Kidney (tissue), 14 donors: ENCODE data around the gene MYH14. TPM values are rescaled to one million over a fixed set of nuclear protein-coding genes. Genes with fewer than 3 reads are reported as not detected.

Experiments used
- DNase-seq, 5 donors: peaks; one replicate each; pipeline ENCODE4 v3.0.0-alpha.2; 2013 to 2020
- FAIRE-seq: peaks from 2 replicates; lab custom pipeline; 2012; peaks lifted over from hg19 to GRCh38; lab: Jason Lieb, UNC
- H3K27ac ChIP-seq, 2 donors: one replicate each; pipeline ENCODE4 v1.7.0; 2013; ENCODE audit warnings: low read depth in 2 of 2, low read length in 2 of 2, inconsistent platforms in 1 of 2
- H3K27me3 ChIP-seq: one replicate; pipeline ENCODE4 v1.7.1; 2013; ENCODE audit warnings: low read length, inconsistent platforms; ENCODE audit not compliant: control insufficient read depth, insufficient read depth
- H3K36me3 ChIP-seq, 3 donors: one replicate each; pipeline versions ENCODE4 v1.7.0 to v1.7.1; 2013; ENCODE audit warnings: low read length in 3 of 3, control low read depth in 1 of 3, inconsistent platforms in 1 of 3; ENCODE audit not compliant: insufficient read depth in 3 of 3, control insufficient read depth in 2 of 3
- H3K4me1 ChIP-seq, 3 donors: one replicate each; pipeline versions ENCODE4 v1.7.0 to v1.7.1; 2013; ENCODE audit warnings: low read length in 3 of 3, inconsistent platforms in 1 of 3, low read depth in 1 of 3; ENCODE audit not compliant: control insufficient read depth in 2 of 3, insufficient read depth in 2 of 3
- H3K4me3 ChIP-seq, 3 donors: one replicate each; pipeline versions ENCODE4 v1.7.0 to v1.8.1; 2013; ENCODE audit warnings: low read length in 3 of 3, control low read depth in 1 of 3, inconsistent platforms in 1 of 3
- H3K9ac ChIP-seq, 3 donors: one replicate each; pipeline versions ENCODE4 v1.7.0 to v1.7.1; 2013; ENCODE audit warnings: low read length in 3 of 3, control low read depth in 1 of 3, inconsistent platforms in 1 of 3
- H3K9me3 ChIP-seq, 3 donors: one replicate each; pipeline versions ENCODE4 v1.7.0 to v1.7.1; 2013; ENCODE audit warnings: low read length in 3 of 3, control low read depth in 1 of 3, inconsistent platforms in 1 of 3; ENCODE audit not compliant: control insufficient read depth in 2 of 3, insufficient read depth in 1 of 3
- CTCF ChIP-seq: IDR thresholded peaks from 3 replicates; pipeline ENCODE4 v1.5.1; 2012; ENCODE audit warnings: mild to moderate bottlenecking, moderate library complexity, borderline replicate concordance; ENCODE audit not compliant: insufficient read depth; ENCODE audit errors: extremely low read depth
- intact Hi-C: fragments of 100-400 bp; cut with DNase I; formaldehyde crosslinking; loops from one replicate; pipeline ENCODE4 v1.11.1; 2022
- polyA plus RNA-seq: library from polyadenylated mRNA; stranded (reverse); fragments of 350-450 nt; fragmentation: Illumina TruSeq; extraction: RNeasy Lipid Tissue Mini Kit (QIAGEN cat#74804); gene quantifications from one replicate; pipeline ENCODE4 v1.2.3, GENCODE V29; 2014; ENCODE audit warnings: low read depth, low replicate concordance; ENCODE audit not compliant: insufficient read depth
- total RNA-seq: library from RNA; stranded (reverse); fragmentation: NEBNext Ultra II Directional; extraction: Animal tissue kit (Norgen Biotek cat#: 25700); gene quantifications from one replicate; pipeline ENCODE4 v1.2.1, GENCODE V29; 2021
- donor health status: control.
- donor health status: control.
- donor health status: control.
- donor health status: control.
- donor health status: control.
- donor health status: DM: yes; HTN: yes; CAD: no.
- donor health status: Normal renal cell carcinoma (clear cell type).

The MYH14 gene
- total and polyA plus RNA-seq, 2 donors from 2014 or later: 23.9 to 81.4 TPM

GRCh38 chr19:50171752-50172151 is 31.7 kb upstream of the MYH14 start:
- no peak for FAIRE-seq
- TF ChIP-seq CTCF: no peak

GRCh38 chr19:50172726-50173125 is 30.7 kb upstream of the MYH14 start:
- no peaks in the 10 kb centered on the region for H3K9me3 ChIP-seq
- DNase-seq (no peak), FAIRE-seq (no peak)
- H3K9ac ChIP-seq: no peak overlapping the region
- no peaks in the 10 kb centered on the region for H3K36me3 ChIP-seq
- H3K4me3 ChIP-seq: no peak overlapping the region
- intact Hi-C loops: no loop called here
- no peak for TF ChIP-seq CTCF
- H3K27me3 ChIP-seq: no peaks in the 10 kb centered on the region
- no peaks in the 10 kb centered on the region for H3K4me1 ChIP-seq
- no peak overlapping the region for H3K27ac ChIP-seq

More at GRCh38 chr19:50171752-50172151, 31.7 kb upstream of the MYH14 start:
- no peaks in the 10 kb centered on the region for H3K9me3 ChIP-seq
- no peak overlapping the region for H3K27ac ChIP-seq
- no peaks in the 10 kb centered on the region for H3K4me1 ChIP-seq
- H3K4me3 ChIP-seq: no peak overlapping the region
- no peaks in the 10 kb centered on the region for H3K36me3 ChIP-seq
- no peaks in the 10 kb centered on the region for H3K27me3 ChIP-seq
- DNase-seq: no peak
- no peak overlapping the region for H3K9ac ChIP-seq
- intact Hi-C loops: no loop called here

- Histone ChIP-seq H3K4me1 (no peaks in the 10 kb centered on the region), H3K9ac (no peak overlapping the region), H3K27ac (no peak overlapping the region), H3K27me3 (no peaks in the 10 kb centered on the region), H3K9me3 (no peaks in the 10 kb centered on the region), H3K4me3 (no peak overlapping the region), H3K36me3 (no peaks in the 10 kb centered on the region)
- intact Hi-C loops: no loop called here
- peak in 3 of 5 donors; percentile 21 to 56 (median 52) for DNase-seq
- TF ChIP-seq CTCF: no peak
- FAIRE-seq: no peak
Observed at GRCh38 chr19:50173127-50173526, 30.3 kb upstream of the MYH14 start.
